HG03439 (cell line): ENCODE data around the gene HEY2.
"Not testable (repeated sequence)": the region's sequence is repeated elsewhere in the genome, so short reads cannot be mapped to it uniquely, and the experiment has no call there.

Source experiments
- ATAC-seq: cut with Tn5 transposase; IDR thresholded peaks from one replicate; pipeline ENCODE4 v1.9.1; 2021; ENCODE audit warnings: mild to moderate bottlenecking, moderate library complexity; ENCODE audit not compliant: unreplicated experiment

Gene HEY2

GRCh38 chr6:125749173-125749864, at the start of gene HEY2:
TSS of gene HEY2 (plus strand) at chr6:125749632. CDS start at chr6:125749777, 145 bp downstream.
- ATAC-seq, result peak; percentile 84

GRCh38 chr6:125700581-125701353, 48.7 kb upstream of the HEY2 start:
- ATAC-seq, result no peak

- no peak for ATAC-seq
Observed at GRCh38 chr6:125701354-125701668, 48.1 kb upstream of the HEY2 start.

- not testable (repeated sequence) for ATAC-seq
Observed at GRCh38 chr6:125703882-125704281, 45.5 kb upstream of the HEY2 start.

- no peak for ATAC-seq
Observed at GRCh38 chr6:125707615-125708243, 41.7 kb upstream of the HEY2 start.

GRCh38 chr6:125711013-125711675, 38.3 kb upstream of the HEY2 start:
- ATAC-seq, result no peak

GRCh38 chr6:125714441-125715090, 34.9 kb upstream of the HEY2 start:
- ATAC-seq, result peak; percentile 60

- peak; percentile 90 for ATAC-seq
Observed at GRCh38 chr6:125717120-125717731, 32.2 kb upstream of the HEY2 start.

- no peak for ATAC-seq
Observed at GRCh38 chr6:125718109-125718508, 31.3 kb upstream of the HEY2 start.

- no peak for ATAC-seq
Observed at GRCh38 chr6:125722886-125723285, 26.5 kb upstream of the HEY2 start.

- ATAC-seq, result no peak
Observed at GRCh38 chr6:125727216-125727615, 22.2 kb upstream of the HEY2 start.

- no peak for ATAC-seq
Observed at GRCh38 chr6:125728739-125729138, 20.7 kb upstream of the HEY2 start.

- ATAC-seq, result no peak
Observed at GRCh38 chr6:125729983-125730382, 19.4 kb upstream of the HEY2 start.

- no peak for ATAC-seq
Observed at GRCh38 chr6:125732398-125732797, 17.0 kb upstream of the HEY2 start.

- ATAC-seq, result no peak
Observed at GRCh38 chr6:125733516-125734300, 15.7 kb upstream of the HEY2 start.

- no peak for ATAC-seq
Observed at GRCh38 chr6:125738276-125738675, 11.2 kb upstream of the HEY2 start.

- ATAC-seq, result no peak
Observed at GRCh38 chr6:125739364-125739763, 10.1 kb upstream of the HEY2 start.

GRCh38 chr6:125741336-125741735, 8.1 kb upstream of the HEY2 start:
- no peak for ATAC-seq

- ATAC-seq, result no peak
Observed at GRCh38 chr6:125742024-125742423, 7.4 kb upstream of the HEY2 start.
